ENCODE measurements around the gene HOXA1.

- no peak for TF ChIP-seq POLR2A (IDR thresholded peaks at IDR 0.05)
- TF ChIP-seq, protein P1, sequence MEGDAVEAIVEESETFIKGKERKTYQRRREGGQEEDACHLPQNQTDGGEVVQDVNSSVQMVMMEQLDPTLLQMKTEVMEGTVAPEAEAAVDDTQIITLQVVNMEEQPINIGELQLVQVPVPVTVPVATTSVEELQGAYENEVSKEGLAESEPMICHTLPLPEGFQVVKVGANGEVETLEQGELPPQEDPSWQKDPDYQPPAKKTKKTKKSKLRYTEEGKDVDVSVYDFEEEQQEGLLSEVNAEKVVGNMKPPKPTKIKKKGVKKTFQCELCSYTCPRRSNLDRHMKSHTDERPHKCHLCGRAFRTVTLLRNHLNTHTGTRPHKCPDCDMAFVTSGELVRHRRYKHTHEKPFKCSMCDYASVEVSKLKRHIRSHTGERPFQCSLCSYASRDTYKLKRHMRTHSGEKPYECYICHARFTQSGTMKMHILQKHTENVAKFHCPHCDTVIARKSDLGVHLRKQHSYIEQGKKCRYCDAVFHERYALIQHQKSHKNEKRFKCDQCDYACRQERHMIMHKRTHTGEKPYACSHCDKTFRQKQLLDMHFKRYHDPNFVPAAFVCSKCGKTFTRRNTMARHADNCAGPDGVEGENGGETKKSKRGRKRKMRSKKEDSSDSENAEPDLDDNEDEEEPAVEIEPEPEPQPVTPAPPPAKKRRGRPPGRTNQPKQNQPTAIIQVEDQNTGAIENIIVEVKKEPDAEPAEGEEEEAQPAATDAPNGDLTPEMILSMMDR (IDR thresholded peaks at IDR 0.05), result no peak
Measured at GRCh38 chr7:27078616-27079233, 17.1 kb downstream of the HOXA1 start.

Data from thyroid gland (tissue), 4 donors.